Activated T-cell treated with anti-CD3 and anti-CD28 coated beads, Interleukin-2, amount 50 U/mL, for 48 hours (primary cell): Measurements from ENCODE around the gene TBX10.
A peak's percentile ranks its signal among the peaks of the same experiment; 100 is the strongest.
"Not testable (repeated sequence)": the region's sequence is repeated elsewhere in the genome, so short reads cannot be mapped to it uniquely, and the experiment has no call there.

Experiments
- DNase-seq, 2 experiments: peaks; one replicate each; pipeline ENCODE4 v3.0.0-alpha.2; 2020

TBX10 gene

DNA sequence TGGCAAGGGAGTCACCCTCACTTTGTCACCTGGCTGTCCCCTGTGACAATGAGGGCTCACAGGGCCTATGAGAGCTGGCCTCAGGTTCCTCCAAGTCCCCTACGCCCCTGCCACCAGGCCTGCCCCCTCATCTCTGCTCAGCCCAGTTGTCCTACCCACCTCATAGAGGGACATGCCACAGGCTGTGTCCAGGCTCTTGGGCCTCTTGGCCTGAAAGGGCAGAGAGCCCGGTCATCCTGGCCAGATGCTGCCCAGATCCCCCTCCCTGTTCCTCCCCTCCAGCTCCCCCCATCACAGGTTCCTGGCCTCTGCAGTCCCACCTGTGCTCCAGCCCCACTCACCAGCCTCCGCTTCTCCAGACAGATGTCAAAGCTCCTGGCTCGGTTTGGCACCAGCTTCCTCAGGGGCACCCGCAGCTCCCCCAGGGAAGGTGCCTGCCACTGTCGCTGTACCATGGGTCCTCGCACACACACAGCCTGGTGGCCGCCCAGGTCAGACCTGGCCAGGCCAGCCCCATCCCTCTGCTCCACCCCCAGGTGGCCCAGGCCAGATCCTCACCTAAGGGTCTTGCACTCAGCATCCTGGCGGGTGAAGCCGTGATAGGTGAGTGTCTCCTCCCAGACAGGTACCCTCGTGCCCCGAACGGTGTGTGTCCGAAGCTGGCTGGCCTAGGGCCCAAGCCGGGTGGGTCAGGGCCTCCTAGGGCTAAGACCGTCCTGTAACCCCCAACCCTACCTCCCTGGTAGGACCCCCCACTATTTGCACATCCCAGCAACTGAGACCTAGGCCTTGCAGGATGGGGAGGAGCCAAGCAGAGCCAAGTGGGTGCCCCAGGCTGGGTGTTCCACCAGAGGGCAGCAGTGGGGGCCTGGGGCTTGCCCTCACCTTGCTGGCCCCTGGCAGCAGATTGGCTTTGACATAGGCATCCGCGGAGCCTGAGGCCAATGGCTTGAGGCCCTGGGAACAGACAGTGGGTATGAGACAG lies 24.5 kb downstream of the TBX10 start:
- peak; percentile 79 to 81 for DNase-seq

DNA sequence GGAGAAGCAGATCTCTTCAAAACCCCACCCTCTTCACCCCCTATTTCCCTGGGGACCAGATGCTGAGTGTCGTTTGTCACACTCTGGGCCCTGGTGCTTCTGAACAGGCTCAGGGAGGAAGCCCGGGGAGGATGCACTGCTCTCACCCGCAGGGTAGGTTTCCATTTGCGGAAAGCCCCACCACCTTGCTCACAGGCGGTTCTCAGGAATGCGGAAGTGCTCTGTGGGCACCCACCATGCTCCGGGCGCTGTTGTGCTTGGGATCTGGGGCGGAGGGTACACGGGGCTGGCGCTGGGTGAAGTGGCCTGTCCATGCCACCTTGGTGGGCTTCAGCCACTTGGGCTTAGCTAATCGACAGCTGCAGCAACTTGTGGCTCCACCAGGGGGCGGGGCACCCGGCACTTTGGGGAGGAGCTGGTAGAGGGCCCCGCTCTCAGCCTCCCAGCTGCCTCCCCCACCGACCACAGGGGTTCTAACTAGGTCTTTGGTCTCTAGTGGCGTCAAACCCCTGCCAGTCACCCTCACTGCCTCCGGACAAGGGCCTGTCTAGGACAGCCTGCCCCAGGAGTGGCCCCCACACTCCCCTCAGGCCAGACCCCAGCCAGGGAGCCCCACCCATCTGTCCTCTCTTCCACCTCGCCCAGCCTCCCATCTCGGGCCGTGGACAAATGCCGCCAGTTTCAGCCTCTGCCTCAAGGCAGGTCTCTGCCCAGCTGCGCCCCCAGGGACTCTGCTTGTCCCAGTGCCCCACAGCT lies 25.4 kb downstream of the TBX10 start:
- peak; percentile 87 to 89 for DNase-seq

- no peak for DNase-seq
These were observed 26.1 kb downstream of the TBX10 start for GRCh38 chr11:67613313-67613959.

GRCh38 chr11:67612751-67613150 lies 26.8 kb downstream of the TBX10 start:
- no peak for DNase-seq

DNA sequence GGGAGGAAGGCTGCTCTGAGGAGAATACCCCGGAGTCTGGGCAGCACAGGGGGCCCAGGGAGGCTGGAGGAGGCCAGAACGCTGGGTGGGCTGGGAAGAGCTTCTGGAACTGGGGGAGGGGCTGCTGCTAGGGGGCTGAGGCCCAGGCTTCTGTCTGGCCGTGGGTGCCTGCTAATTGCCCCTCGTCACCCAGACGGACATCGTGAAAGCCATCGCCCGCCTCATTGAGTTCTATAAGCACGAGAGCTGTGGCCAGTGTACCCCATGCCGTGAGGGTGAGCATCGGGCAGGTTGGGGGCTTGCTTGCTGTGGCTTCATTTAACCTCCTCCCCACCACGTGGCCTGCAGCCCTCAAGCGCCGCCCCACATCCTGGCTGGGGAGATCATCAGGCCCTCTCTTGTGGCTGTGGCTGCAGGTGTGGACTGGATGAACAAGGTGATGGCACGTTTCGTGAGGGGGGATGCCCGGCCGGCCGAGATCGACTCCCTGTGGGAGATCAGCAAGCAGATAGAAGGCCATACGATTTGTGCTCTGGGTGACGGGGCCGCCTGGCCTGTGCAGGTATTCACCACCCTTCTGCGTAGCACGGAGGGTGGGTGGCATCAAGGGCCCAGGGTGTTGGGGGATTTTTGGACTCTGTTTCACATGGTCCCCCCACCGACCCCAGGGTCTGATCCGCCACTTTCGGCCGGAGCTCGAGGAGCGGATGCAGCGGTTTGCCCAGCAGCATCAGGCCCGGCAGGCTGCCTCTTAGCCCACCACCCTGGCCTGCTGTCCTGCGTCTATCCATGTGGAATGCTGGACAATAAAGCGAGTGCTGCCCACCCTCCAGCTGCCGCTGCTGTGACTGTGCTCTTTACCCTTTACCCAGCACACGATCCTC lies 27.6 kb downstream of the TBX10 start:
- no peak for DNase-seq

- no peak for DNase-seq
These were observed 28.4 kb downstream of the TBX10 start for GRCh38 chr11:67611165-67611564.

GRCh38 chr11:67610302-67610868 lies 29.2 kb downstream of the TBX10 start:
- no peak for DNase-seq

DNA sequence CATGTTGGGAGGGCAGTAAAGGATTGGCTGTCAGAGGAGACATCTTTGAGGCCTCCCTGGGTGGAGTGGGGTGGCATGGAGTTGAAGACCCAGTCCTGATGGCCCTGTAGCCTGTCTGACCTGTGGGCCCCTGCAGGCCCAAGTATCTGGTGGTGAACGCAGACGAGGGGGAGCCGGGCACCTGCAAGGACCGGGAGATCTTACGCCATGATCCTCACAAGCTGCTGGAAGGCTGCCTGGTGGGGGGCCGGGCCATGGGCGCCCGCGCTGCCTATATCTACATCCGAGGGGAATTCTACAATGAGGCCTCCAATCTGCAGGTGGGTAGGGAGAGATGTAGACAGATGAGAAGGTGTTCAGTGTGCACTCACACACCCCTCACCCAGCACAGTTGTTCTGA lies 30.2 kb downstream of the TBX10 start:
- DNase-seq, result no peak

DNA sequence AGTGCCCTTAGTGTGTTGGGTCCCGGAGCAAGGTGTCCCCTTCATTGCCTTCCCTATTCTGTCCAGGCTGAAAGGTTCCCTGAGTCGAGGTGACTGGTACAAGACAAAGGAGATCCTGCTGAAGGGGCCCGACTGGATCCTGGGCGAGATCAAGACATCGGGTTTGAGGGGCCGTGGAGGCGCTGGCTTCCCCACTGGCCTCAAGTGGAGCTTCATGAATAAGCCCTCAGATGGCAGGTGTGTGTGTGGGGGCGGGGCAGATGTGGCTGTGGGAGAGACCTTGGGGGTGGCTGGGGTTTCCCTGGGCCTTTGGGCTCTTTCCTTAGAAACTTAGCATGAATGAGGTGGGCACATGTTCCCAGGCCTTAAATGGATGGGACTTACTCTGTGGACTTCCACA lies 31.1 kb downstream of the TBX10 start:
- DNase-seq, result no peak

GRCh38 chr11:67607507-67607906 lies 32.1 kb downstream of the TBX10 start:
- DNase-seq, result no peak

GRCh38 chr11:67606492-67607295 lies 32.9 kb downstream of the TBX10 start, which contains the start of gene NDUFV1:
TSS of gene NDUFV1 (plus strand) at chr11:67606936. CDS start at chr11:67607005, 69 bp downstream.
- peak; percentile 98 for DNase-seq

- no peak for DNase-seq
These were observed 33.5 kb downstream of the TBX10 start for GRCh38 chr11:67606093-67606491.

DNA sequence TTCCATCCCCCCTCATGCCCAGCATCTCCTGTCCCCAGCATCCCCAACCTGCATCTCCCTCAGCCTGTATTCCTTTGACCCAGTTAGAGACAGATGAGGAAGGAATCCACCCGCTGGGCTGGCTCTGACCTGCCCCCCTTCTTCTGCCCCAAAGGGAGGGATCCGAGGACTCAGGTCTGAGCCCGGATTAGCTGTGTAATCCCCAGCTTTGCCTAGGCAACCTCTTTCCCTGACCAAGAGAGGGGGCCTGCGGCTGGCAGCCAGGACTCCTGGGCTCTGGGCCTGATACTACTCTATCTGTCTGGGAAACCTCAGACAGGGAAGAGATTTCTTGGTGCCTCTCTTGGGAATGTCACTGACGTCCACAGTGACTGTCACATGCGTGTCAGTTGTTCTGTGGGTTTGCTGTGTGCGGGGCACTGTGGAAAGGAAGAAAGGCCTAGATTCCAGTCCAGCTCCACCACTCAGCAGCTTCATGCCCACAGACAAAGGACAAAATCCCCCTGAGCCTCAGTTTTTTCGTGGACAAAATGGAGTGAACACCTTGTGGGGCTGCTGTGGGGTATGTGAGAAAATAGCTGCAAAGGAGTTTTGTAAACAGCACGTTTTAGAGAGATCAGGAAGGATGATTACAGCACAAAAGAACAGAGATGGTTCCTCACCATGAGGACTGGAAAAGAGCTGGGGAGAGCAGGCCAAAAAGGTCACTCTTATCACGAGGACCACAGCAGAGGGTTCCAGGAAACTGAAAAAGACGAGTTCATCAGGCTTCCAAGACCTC lies 34.1 kb downstream of the TBX10 start:
- no peak for DNase-seq

- no peak for DNase-seq
These were observed 34.7 kb downstream of the TBX10 start for GRCh38 chr11:67604815-67605214.

- DNase-seq, result not testable (repeated sequence)
These were observed 35.4 kb downstream of the TBX10 start for GRCh38 chr11:67604119-67604518.

GRCh38 chr11:67601098-67601497 lies 38.5 kb downstream of the TBX10 start:
- no peak for DNase-seq

GRCh38 chr11:67600324-67601029 lies 39.1 kb downstream of the TBX10 start:
- no peak for DNase-seq

DNA sequence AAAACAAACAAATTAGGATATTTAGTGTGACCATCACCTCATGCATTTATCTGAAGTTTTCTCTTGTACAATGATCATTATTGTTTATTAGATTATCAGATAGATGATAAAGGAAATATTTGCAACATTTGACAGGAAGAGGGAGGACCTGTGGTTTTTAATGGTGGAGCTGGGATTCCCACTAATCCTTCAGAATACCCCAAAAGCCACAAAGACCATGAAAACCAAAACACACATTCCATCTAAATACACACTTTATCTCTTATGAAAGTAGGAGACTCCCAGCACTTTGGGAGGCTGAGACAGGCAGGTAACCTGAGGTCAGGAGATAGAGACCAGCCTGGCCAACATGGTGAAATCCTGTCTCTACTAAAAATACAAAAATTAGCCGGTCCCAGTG lies 40.4 kb downstream of the TBX10 start:
- no peak for DNase-seq

DNA sequence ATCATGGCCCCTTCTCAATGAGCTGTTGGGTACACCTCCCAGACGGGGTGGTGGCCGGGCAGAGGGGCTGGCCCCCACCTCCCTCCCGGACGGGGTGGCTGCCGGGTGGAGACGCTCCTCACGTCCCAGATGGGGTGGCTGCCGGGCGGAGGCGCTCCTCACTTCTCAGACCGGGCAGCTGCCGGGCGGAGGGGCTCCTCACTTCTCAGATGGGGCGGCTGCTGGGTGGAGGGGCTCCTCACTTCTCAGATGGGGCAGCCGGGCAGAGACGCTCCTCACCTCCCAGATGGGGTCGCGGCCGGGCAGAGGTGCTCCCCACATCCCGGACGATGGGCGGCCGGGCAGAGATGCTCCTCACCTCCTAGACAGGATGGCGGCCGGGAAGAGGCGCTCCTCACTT lies 41.6 kb downstream of the TBX10 start:
- DNase-seq, result not testable (repeated sequence)
